GM12892 (cell line): ENCODE measurements around the gene DHRS1.

Experiments used
- POLR2AphosphoS5 ChIP-seq: IDR thresholded peaks from 2 replicates; pipeline ENCODE4 v1.6.1; 2011; ENCODE audit warnings: low read depth, low read length, control low read depth
- TAF1 ChIP-seq: IDR thresholded peaks from 2 replicates; pipeline ENCODE4 v1.6.1; 2011; ENCODE audit warnings: low read depth, mild to moderate bottlenecking, control low read depth, low read length, borderline replicate concordance

- no peak for TF ChIP-seq POLR2AphosphoS5
- TF ChIP-seq TAF1: no peak
These were observed 12.4 kb upstream of the DHRS1 start for GRCh38 chr14:24311837-24312615.
